H54 (cell line): Measurements from ENCODE around the gene FBN1.

ENCODE experiments used
- DNase-seq: peaks from one replicate; pipeline ENCODE4 v3.0.0; 2011; ENCODE audit warnings: low spot score, mixed read lengths; ENCODE audit not compliant: insufficient read length
- FAIRE-seq: peaks from 3 replicates; lab custom pipeline; 2011; peaks lifted over from hg19 to GRCh38; lab: Jason Lieb, UNC
- POLR2A ChIP-seq: IDR thresholded peaks from 2 replicates; pipeline ENCODE4 v1.6.1; 2011; ENCODE audit warnings: low read depth, mild to moderate bottlenecking, low read length

Gene FBN1

DNA sequence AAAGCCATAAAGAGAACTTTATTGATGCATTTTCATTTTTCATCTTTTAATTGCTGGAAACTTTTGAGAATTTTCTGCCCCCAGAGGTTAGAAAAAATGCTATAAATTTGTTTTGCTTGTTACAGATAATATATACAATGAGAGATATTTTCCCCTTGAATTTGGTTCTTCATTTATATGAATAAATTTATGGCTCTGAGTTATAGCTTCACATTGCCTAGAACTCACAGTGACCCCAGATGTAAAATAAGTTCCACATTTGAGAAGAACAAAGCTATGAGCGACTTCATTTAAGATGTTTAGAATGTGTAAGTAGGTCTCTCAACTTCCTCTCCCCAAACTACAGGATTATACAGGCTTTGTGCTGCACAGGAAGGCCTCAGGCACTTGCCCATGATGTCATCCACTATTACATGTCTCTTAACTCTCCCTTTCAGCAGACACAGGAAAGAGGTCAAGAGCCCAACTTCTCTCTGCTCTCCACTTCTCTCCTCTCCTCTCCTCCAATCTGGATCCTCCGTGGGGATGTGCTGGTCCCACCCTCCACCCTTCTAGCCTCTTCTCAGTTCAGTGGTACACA, 221.5 kb downstream of the FBN1 start:
- DNase-seq (no peak), FAIRE-seq (no peak)
- TF ChIP-seq POLR2A = no peak

DNA sequence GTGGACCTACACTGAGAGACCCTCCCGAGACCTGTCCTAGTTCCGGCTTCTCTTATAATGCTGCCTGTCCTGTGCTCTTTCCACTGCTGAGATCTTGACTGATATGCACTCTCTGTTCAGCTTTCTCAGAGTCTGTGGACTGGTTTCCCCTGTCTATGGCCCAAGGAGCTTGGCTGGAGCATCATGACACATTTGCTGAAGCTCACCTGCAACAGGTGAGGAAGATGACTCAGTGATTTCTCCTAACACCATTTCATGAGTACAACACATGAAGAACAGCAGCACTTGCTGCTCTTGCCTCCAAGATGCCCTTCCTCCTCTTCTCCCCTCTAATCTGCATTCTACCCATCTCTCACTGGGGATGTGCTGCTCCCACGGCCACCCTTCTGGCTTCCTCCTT, 222.2 kb downstream of the FBN1 start:
- DNase-seq (no peak), FAIRE-seq (no peak)
- TF ChIP-seq POLR2A = no peak

DNA sequence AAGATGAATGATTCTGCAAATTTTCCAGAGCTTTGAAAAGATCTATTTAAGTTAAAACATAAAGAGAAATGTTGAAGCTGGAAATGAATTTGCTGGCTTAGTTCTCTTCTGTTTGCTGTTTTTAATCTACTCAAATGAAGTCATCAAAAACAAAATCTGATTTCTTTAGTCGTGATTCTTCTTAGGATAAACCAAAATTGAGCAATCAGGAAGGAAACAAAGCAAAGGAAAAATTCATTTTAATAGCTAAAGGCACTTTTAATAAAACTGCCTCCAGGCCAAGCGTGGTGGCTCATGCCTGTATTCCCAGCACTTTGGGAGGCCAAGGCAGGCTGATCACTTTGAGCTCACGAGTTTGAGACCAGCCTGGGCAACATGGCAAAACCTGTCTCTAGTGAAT, 223.1 kb downstream of the FBN1 start:
- TF ChIP-seq POLR2A = no peak
- no peak for FAIRE-seq
- DNase-seq = no peak

DNA sequence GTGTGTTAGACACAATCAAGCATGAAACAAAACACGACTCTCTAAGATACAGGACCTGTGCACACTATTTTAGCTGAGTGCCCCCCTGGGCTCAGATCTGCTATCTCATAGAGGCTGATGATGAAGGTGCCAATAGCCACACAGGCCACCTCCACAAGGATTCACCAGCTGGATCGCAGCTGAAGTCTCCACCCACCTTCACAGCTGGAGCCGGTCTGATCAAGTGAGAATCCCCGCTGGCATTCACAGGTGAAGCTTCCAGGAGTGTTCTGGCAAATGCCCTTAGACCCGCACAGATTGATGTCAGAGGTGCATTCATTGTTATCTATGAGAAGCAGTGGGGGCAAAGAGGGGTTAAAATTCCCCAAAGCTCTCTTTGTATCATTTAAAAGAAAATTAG, 224.1 kb downstream of the FBN1 start:
- TF ChIP-seq POLR2A = no peak
- FAIRE-seq = no peak

GRCh38 chr15:48419896-48420295, 225.6 kb downstream of the FBN1 start:
- TF ChIP-seq POLR2A = no peak
- FAIRE-seq (no peak), DNase-seq (no peak)

More for the DNA sequence above, 224.1 kb downstream of the FBN1 start:
- no peak for DNase-seq

- no peak for DNase-seq
- no peak for FAIRE-seq
- no peak for TF ChIP-seq POLR2A
These were observed 227.2 kb downstream of the FBN1 start for GRCh38 chr15:48418343-48418742.

GRCh38 chr15:48416301-48416700, 229.2 kb downstream of the FBN1 start:
- FAIRE-seq = no peak
- no peak for TF ChIP-seq POLR2A

GRCh38 chr15:48415036-48415886, 230.2 kb downstream of the FBN1 start:
- no peak for DNase-seq
- TF ChIP-seq POLR2A = no peak
- FAIRE-seq = no peak

More at GRCh38 chr15:48416301-48416700, 229.2 kb downstream of the FBN1 start:
- DNase-seq = no peak

GRCh38 chr15:48414015-48414414, 231.5 kb downstream of the FBN1 start:
- no peak for FAIRE-seq
- DNase-seq = no peak
- no peak for TF ChIP-seq POLR2A

GRCh38 chr15:48413304-48413703, 232.2 kb downstream of the FBN1 start:
- TF ChIP-seq POLR2A = no peak
- DNase-seq (no peak), FAIRE-seq (no peak)

DNA sequence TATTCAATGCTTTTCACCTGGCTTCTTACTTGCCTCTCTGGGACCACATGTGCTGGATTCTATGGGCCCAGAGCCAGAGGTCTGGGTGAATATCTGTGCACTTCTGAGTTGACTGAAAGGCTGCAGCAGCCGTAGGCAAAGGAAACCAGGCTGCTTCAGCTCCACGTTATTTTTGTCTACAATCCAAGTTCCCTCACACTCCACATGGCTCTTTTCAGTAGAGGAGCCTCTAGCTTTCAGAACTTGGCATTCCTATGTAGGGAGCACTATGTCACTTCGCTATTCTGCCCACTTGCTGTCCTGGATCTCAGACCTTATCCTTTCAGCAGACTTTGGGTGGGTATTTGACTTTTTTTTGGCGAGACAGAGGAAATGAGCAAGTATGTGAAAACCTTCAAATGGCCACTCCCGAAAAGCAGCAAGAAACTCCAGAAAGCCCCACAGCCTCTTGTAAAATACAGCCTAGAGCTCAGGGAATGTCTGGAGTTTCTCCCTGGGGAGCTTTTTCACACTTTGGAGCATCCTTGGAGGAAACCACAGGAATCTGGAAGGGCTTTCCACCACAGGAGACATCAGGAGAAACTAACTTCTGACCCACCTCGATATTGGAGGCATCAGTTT, 233.4 kb downstream of the FBN1 start:
- FAIRE-seq (no peak), DNase-seq (no peak)
- TF ChIP-seq POLR2A = no peak

DNA sequence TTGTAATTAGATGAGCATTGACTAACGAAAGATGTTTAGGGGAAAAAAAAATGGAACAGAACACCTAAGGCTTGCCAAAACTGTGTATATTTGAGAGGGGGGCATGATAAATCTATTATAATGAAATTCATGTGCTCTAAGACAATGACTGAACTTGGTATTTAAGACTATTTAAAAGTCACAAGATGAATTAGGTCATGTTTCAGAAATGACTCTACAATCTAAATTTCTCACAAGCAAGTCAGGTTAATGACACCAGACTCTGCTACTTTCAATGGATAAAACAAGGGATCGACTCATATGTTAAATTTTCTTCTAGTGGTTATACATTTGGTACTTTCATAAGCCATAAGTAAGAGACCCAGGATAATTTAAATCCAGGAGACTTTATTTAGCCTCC, 235.9 kb downstream of the FBN1 start:
- FAIRE-seq = no peak
- TF ChIP-seq POLR2A = no peak
- DNase-seq = no peak

- no peak for FAIRE-seq
These were observed 237.2 kb downstream of the FBN1 start for GRCh38 chr15:48408327-48408726.

GRCh38 chr15:48407646-48408045, 237.9 kb downstream of the FBN1 start:
- no peak for FAIRE-seq
- DNase-seq = no peak
- no peak for TF ChIP-seq POLR2A

More at GRCh38 chr15:48408327-48408726, 237.2 kb downstream of the FBN1 start:
- TF ChIP-seq POLR2A = no peak
- DNase-seq = no peak
